WTC11 (cell line): ENCODE results near the gene RHCG. TPM values are rescaled to one million over a fixed set of nuclear protein-coding genes. Genes with fewer than 3 reads are reported as not detected.

ENCODE experiments used
- ATAC-seq: fragments of 200-7000 bp; cut with Tn5 transposase; 2 replicates; pipeline ENCODE4 v1.10.0; 2021; ENCODE audit warnings: mild to moderate bottlenecking, moderate library complexity
- CTCF ChIA-PET: fragments of 300-600 bp; sonication (Branson Sonifier 250); formaldehyde crosslinking; loops from one replicate; lab custom pipeline; 2021; ENCODE audit warnings: antibody characterized with exemption; lab: Charles Lee
- POLR2A ChIA-PET: fragments of 350-600 bp; sonication (Branson Sonifier 250); formaldehyde crosslinking; loops from one replicate; lab custom pipeline; 2021; ENCODE audit warnings: antibody characterized with exemption; lab: Charles Lee
- DNase-seq: peaks from one replicate; pipeline ENCODE4 v3.0.0; 2021; ENCODE audit warnings: low spot score
- H3K27ac Mint-ChIP-seq: 2 replicates; pipeline ENCODE4 v1.8.0; 2021; ENCODE audit warnings: mixed read lengths
- H3K27me3 Mint-ChIP-seq: 2 replicates; pipeline ENCODE4 v1.8.0; 2021; ENCODE audit warnings: low read depth, mild to moderate bottlenecking, moderate library complexity, mixed read lengths
- H3K36me3 Mint-ChIP-seq: 2 replicates; pipeline ENCODE4 v1.8.0; 2021; ENCODE audit warnings: mixed read lengths
- H3K4me1 Mint-ChIP-seq: 2 replicates; pipeline ENCODE4 v1.8.0; 2022; ENCODE audit warnings: mixed read lengths
- H3K4me3 Mint-ChIP-seq: 2 replicates; pipeline ENCODE4 v1.8.0; 2021; ENCODE audit warnings: mild to moderate bottlenecking, moderate library complexity, mixed read lengths
- H3K9me3 Mint-ChIP-seq: 2 replicates; pipeline ENCODE4 v1.8.0; 2021; ENCODE audit warnings: mixed read lengths
- ATF6 ChIP-seq: sonication (generic); formaldehyde crosslinking; IDR thresholded peaks from 2 replicates; pipeline ENCODE4 v1.8.1; 2023; ENCODE audit warnings: mild to moderate bottlenecking, missing genetic modification reagents
- CREB1 ChIP-seq: sonication (generic); formaldehyde crosslinking; IDR thresholded peaks from 2 replicates; pipeline ENCODE4 v1.8.0; 2023; ENCODE audit warnings: mild to moderate bottlenecking, missing genetic modification reagents
- ETV6 ChIP-seq: sonication (generic); formaldehyde crosslinking; IDR thresholded peaks from 2 replicates; pipeline ENCODE4 v1.8.1; 2022; ENCODE audit warnings: mild to moderate bottlenecking, missing genetic modification reagents
- GRHL2 ChIP-seq: fragments of 250-450 bp; sonication (Bioruptor Pico); IDR thresholded peaks from 2 replicates; pipeline ENCODE4 v1.8.0; 2022; ENCODE audit warnings: mild to moderate bottlenecking, moderate library complexity; ENCODE audit not compliant: insufficient replicate concordance, severe bottlenecking
- HMGA2 ChIP-seq: fragments of 250-450 bp; sonication (Bioruptor Pico); IDR thresholded peaks from 2 replicates; pipeline ENCODE4 v1.4.0; 2021; ENCODE audit warnings: mild to moderate bottlenecking, moderate library complexity
- JUN ChIP-seq: sonication (generic); formaldehyde crosslinking; IDR thresholded peaks from 2 replicates; pipeline ENCODE4 v1.8.0; 2023; ENCODE audit warnings: mild to moderate bottlenecking, missing genetic modification reagents
- MLX ChIP-seq: sonication (generic); formaldehyde crosslinking; IDR thresholded peaks from 2 replicates; pipeline ENCODE4 v1.8.1; 2023; ENCODE audit warnings: mild to moderate bottlenecking, missing genetic modification reagents, moderate library complexity
- NR3C1 ChIP-seq: sonication (generic); formaldehyde crosslinking; conservative IDR thresholded peaks from 2 replicates; pipeline ENCODE4 v1.8.1; 2023; ENCODE audit warnings: low read depth, mild to moderate bottlenecking, missing genetic modification reagents
- PRDM15 ChIP-seq: sonication (generic); formaldehyde crosslinking; IDR thresholded peaks from 2 replicates; pipeline ENCODE4 v1.8.0; 2022; ENCODE audit warnings: missing genetic modification reagents
- PRRX2 ChIP-seq: fragments of 250-450 bp; sonication (Bioruptor Pico); IDR thresholded peaks from 2 replicates; pipeline ENCODE4 v1.8.0; 2021; ENCODE audit warnings: mild to moderate bottlenecking
- SMAD4 ChIP-seq: sonication (generic); formaldehyde crosslinking; IDR thresholded peaks from 2 replicates; pipeline ENCODE4 v1.8.0; 2022; ENCODE audit warnings: mild to moderate bottlenecking, missing genetic modification reagents
- TCF7 ChIP-seq: sonication (generic); formaldehyde crosslinking; IDR thresholded peaks from 2 replicates; pipeline ENCODE4 v1.8.0; 2022; ENCODE audit warnings: mild to moderate bottlenecking, low read depth, missing genetic modification reagents, moderate library complexity
- ZBTB21 ChIP-seq: sonication (generic); formaldehyde crosslinking; IDR thresholded peaks from 2 replicates; pipeline ENCODE4 v1.8.1; 2023; ENCODE audit warnings: mild to moderate bottlenecking, missing genetic modification reagents, borderline replicate concordance
- ZNF121 ChIP-seq: sonication (generic); formaldehyde crosslinking; IDR thresholded peaks from 2 replicates; pipeline ENCODE4 v1.8.0; 2023; ENCODE audit warnings: missing genetic modification reagents
- ZNF138 ChIP-seq: sonication (generic); formaldehyde crosslinking; conservative IDR thresholded peaks from 2 replicates; pipeline ENCODE4 v1.8.1; 2022; ENCODE audit warnings: mild to moderate bottlenecking, moderate library complexity, missing genetic modification reagents
- ZNF281 ChIP-seq: sonication (generic); formaldehyde crosslinking; IDR thresholded peaks from 2 replicates; pipeline ENCODE4 v1.8.0; 2023; ENCODE audit warnings: mild to moderate bottlenecking, missing genetic modification reagents
- ZNF396 ChIP-seq: fragments of 250-450 bp; sonication (Bioruptor Pico); IDR thresholded peaks from 2 replicates; pipeline ENCODE4 v1.8.0; 2021; ENCODE audit warnings: mild to moderate bottlenecking, moderate library complexity, borderline replicate concordance
- total RNA-seq: library from RNA; stranded (reverse); gene quantifications from 3 replicates; pipeline ENCODE4 v1.2.3, GENCODE V29; 2021
- TF ChIP-seq, protein P1 (sequence below): sonication (generic); formaldehyde crosslinking; IDR thresholded peaks from 2 replicates; pipeline ENCODE4 v1.8.1; 2022; ENCODE audit warnings: low read depth, mild to moderate bottlenecking, moderate library complexity, missing genetic modification reagents, borderline replicate concordance
- TF ChIP-seq, protein P2 (sequence below): fragments of 200-600 bp; IDR thresholded peaks from 2 replicates; pipeline ENCODE4 v1.8.0; 2022; ENCODE audit warnings: antibody characterized with exemption

RHCG gene
- total RNA-seq, 1 experiment from 2014 or later: 0.31 TPM

DNA sequence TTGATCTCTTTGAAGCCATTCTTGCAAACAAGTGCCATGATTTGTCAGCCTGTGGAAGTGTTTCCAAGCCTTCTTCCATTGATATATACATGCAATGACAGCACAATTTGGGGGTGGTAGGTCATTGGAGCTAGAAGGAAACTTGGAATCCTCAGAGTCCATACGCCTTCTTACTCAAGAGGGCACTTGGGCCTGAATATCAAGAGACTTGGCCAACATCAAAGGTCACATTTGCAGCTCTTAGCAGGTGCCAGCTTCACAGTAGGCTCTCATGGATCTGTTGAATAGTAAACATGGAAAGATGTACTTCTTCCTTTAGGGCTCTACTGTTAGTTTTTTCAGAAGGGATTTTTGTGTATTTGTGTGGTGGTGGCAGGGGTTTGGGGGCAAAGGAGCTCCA, 50.9 kb downstream of the RHCG start:
- ChIA-PET POLR2A (no interaction called here), CTCF (interaction anchor here (1.4 to 10.3 kb wide), 8 partner anchors 9 to 87 kb away, joined by 5 to 142 read pairs (median 51); partner anchors contain the start of gene RHCG)
- H3K36me3 Mint-ChIP-seq: no peaks in the 10 kb centered on the region
- peaks cover 16% of the 10 kb centered on the region for H3K27me3 Mint-ChIP-seq
- peaks cover 39% of the 10 kb centered on the region for H3K4me1 Mint-ChIP-seq
- DNase-seq: no peak
- no peak overlapping the region for H3K4me3 Mint-ChIP-seq
- TF ChIP-seq, protein P1, sequence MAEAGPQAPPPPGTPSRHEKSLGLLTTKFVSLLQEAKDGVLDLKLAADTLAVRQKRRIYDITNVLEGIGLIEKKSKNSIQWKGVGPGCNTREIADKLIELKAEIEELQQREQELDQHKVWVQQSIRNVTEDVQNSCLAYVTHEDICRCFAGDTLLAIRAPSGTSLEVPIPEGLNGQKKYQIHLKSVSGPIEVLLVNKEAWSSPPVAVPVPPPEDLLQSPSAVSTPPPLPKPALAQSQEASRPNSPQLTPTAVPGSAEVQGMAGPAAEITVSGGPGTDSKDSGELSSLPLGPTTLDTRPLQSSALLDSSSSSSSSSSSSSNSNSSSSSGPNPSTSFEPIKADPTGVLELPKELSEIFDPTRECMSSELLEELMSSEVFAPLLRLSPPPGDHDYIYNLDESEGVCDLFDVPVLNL (CRISPR knock-in tag): no peak
- TF ChIP-seq ZNF396 (CRISPR knock-in tag): no peak
- TF ChIP-seq JUN (CRISPR knock-in tag): no peak
- no peak for TF ChIP-seq PRDM15 (CRISPR knock-in tag)
- TF ChIP-seq GRHL2: no peak
- no peak for TF ChIP-seq NR3C1 (CRISPR knock-in tag)
- no peak for TF ChIP-seq HMGA2 (CRISPR knock-in tag)
- no peak for TF ChIP-seq SMAD4 (CRISPR knock-in tag)
- no peak for TF ChIP-seq PRRX2 (CRISPR knock-in tag)
- no peak for TF ChIP-seq MLX (CRISPR knock-in tag)
- no peak for TF ChIP-seq CREB1 (CRISPR knock-in tag)
- no peak for TF ChIP-seq TCF7 (CRISPR knock-in tag)
- TF ChIP-seq, protein P2, sequence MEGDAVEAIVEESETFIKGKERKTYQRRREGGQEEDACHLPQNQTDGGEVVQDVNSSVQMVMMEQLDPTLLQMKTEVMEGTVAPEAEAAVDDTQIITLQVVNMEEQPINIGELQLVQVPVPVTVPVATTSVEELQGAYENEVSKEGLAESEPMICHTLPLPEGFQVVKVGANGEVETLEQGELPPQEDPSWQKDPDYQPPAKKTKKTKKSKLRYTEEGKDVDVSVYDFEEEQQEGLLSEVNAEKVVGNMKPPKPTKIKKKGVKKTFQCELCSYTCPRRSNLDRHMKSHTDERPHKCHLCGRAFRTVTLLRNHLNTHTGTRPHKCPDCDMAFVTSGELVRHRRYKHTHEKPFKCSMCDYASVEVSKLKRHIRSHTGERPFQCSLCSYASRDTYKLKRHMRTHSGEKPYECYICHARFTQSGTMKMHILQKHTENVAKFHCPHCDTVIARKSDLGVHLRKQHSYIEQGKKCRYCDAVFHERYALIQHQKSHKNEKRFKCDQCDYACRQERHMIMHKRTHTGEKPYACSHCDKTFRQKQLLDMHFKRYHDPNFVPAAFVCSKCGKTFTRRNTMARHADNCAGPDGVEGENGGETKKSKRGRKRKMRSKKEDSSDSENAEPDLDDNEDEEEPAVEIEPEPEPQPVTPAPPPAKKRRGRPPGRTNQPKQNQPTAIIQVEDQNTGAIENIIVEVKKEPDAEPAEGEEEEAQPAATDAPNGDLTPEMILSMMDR: no peak
- no peak for TF ChIP-seq ZBTB21
- TF ChIP-seq ATF6 (CRISPR knock-in tag): no peak
- TF ChIP-seq ETV6 (CRISPR knock-in tag): no peak
- no peak for TF ChIP-seq ZNF281 (CRISPR knock-in tag)
- no peak for TF ChIP-seq ZNF138 (CRISPR knock-in tag)
- no peak for TF ChIP-seq ZNF121 (CRISPR knock-in tag)
- H3K27ac Mint-ChIP-seq: no peak overlapping the region
- ATAC-seq: no peak
- H3K9me3 Mint-ChIP-seq: no peaks in the 10 kb centered on the region
